Mucosa of rectum (tissue), 2 donors: ENCODE data around the gene FAM8A1.

ENCODE experiments used
- H3K27ac ChIP-seq, 2 donors: one replicate each; pipeline ENCODE4 v1.7.0; 2013; ENCODE audit warnings: inconsistent platforms in 2 of 2, low read depth in 2 of 2, low read length in 2 of 2
- H3K27me3 ChIP-seq, 2 donors: one replicate each; pipeline ENCODE4 v1.7.0; 2013; ENCODE audit warnings: low read length in 2 of 2; ENCODE audit not compliant: control insufficient read depth in 2 of 2, insufficient read depth in 2 of 2
- H3K36me3 ChIP-seq, 2 donors: one replicate each; pipeline ENCODE4 v1.7.0; 2013; ENCODE audit warnings: low read length in 2 of 2; ENCODE audit not compliant: control insufficient read depth in 2 of 2, insufficient read depth in 2 of 2
- H3K4me1 ChIP-seq, 2 donors: one replicate each; pipeline ENCODE4 v1.7.0; 2013; ENCODE audit warnings: low read length in 2 of 2, mild to moderate bottlenecking in 1 of 2; ENCODE audit not compliant: control insufficient read depth in 2 of 2, insufficient read depth in 2 of 2
- H3K4me3 ChIP-seq, 2 donors: one replicate each; pipeline ENCODE4 v1.7.0; 2013; ENCODE audit warnings: low read length in 2 of 2
- H3K9ac ChIP-seq, 2 donors: one replicate each; pipeline ENCODE4 v1.7.0; 2013; ENCODE audit warnings: low read length in 2 of 2, low read depth in 1 of 2, mild to moderate bottlenecking in 1 of 2
- H3K9me3 ChIP-seq, 2 donors: one replicate each; pipeline ENCODE4 v1.7.0; 2013; ENCODE audit warnings: low read length in 2 of 2; ENCODE audit not compliant: control insufficient read depth in 2 of 2
- donor health status: healthy.
- donor health status: Normal muscosa, but diverticular disease.

FAM8A1 gene

GRCh38 chr6:17650656-17651309 lies 50.7 kb downstream of the FAM8A1 start:
- H3K9ac ChIP-seq, result no peak overlapping the region
- no peak overlapping the region for H3K27ac ChIP-seq
- H3K4me1 ChIP-seq, result peaks cover 3 to 7% of the 10 kb centered on the region in 2 donors
- H3K4me3 ChIP-seq, result no peak overlapping the region
- no peaks in the 10 kb centered on the region for H3K9me3 ChIP-seq
- H3K36me3 ChIP-seq, result peaks cover 30 to 35% of the 10 kb centered on the region in 2 donors
- H3K27me3 ChIP-seq, result no peaks in the 10 kb centered on the region

- Histone ChIP-seq H3K27me3 (no peaks in the 10 kb centered on the region), H3K4me1 (peaks cover 3 to 7% of the 10 kb centered on the region in 2 donors), H3K9ac (no peak overlapping the region), H3K27ac (no peak overlapping the region), H3K4me3 (no peak overlapping the region), H3K36me3 (peaks cover 20 to 23% of the 10 kb centered on the region in 2 donors), H3K9me3 (no peaks in the 10 kb centered on the region)
Observed at GRCh38 chr6:17653198-17653882, 53.2 kb downstream of the FAM8A1 start.

- no peaks in the 10 kb centered on the region for H3K9me3 ChIP-seq
- no peaks in the 10 kb centered on the region for H3K27me3 ChIP-seq
- H3K36me3 ChIP-seq, result peaks cover 22 to 32% of the 10 kb centered on the region in 2 donors
- H3K4me1 ChIP-seq, result no peaks in the 10 kb centered on the region
- H3K27ac ChIP-seq, result no peak overlapping the region
- H3K9ac ChIP-seq, result no peak overlapping the region
- H3K4me3 ChIP-seq, result no peak overlapping the region
Observed at GRCh38 chr6:17656092-17656491, 56.0 kb downstream of the FAM8A1 start.

GRCh38 chr6:17656644-17657043 lies 56.5 kb downstream of the FAM8A1 start:
- H3K27ac ChIP-seq, result no peak overlapping the region

More at GRCh38 chr6:17656644-17657043, 56.5 kb downstream of the FAM8A1 start:
- no peaks in the 10 kb centered on the region for H3K27me3 ChIP-seq
- H3K4me1 ChIP-seq, result no peaks in the 10 kb centered on the region
- peaks cover 24 to 36% of the 10 kb centered on the region in 2 donors for H3K36me3 ChIP-seq
- H3K9ac ChIP-seq, result no peak overlapping the region
- H3K9me3 ChIP-seq, result no peaks in the 10 kb centered on the region
- H3K4me3 ChIP-seq, result no peak overlapping the region
